Measurements from ENCODE around the gene MS4A4E. TPM values are rescaled to one million over a fixed set of nuclear protein-coding genes. Genes with fewer than 3 reads are reported as not detected.

The MS4A4E gene
- total RNA-seq, 1 donor from 2014 or later = not detected

DNA sequence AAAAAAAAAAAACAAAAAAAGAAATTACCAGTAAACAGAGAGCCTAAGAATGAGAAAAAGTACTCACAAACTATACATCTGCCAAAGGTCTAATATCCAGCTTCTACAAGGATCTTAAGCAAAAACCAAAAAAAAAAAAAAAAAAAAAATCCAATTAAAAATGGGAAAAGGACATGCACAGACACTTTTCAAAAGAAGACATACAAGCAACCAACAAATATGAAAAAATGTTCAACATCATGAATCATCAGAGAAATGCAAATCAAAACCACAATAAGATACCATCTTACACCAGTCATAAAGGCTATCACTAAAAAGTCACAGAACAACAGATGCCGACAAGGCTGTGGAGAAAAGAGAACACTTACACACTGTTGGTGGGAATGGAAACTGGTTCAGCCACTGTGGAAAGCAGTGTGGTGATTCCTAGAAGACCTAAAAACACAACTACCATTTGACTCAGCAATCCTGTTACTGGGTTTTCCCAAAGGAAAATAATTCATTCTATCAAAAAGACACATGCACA lies 78.3 kb downstream of the MS4A4E start:
- CTCF ChIA-PET = no interaction called here
- ATAC-seq (ENCODE audit: low read depth) (no peak), DNase-seq (no peak)
- Mint-ChIP-seq H3K27ac (no peak overlapping the region), H3K4me1 (no peaks in the 10 kb centered on the region), H3K4me3 (no peak overlapping the region), H3K27me3 (peaks cover 12% of the 10 kb centered on the region), H3K9me3 (peaks cover 10% of the 10 kb centered on the region), H3K36me3 (ENCODE audit: low read depth) (no peaks in the 10 kb centered on the region)
- TF ChIP-seq CTCF (IDR thresholded peaks at IDR 0.05) = no peak
- intact Hi-C loops (cut with micrococcal nuclease) = no loop called here
- POLR2A ChIA-PET = interaction anchor here (0.7 kb wide), 1 partner anchor 119 kb away, joined by 10 read pairs; no protein-coding TSS in a partner anchor

- Mint-ChIP-seq H3K9me3 (no peaks in the 10 kb centered on the region), H3K36me3 (ENCODE audit: low read depth) (no peaks in the 10 kb centered on the region), H3K4me1 (no peaks in the 10 kb centered on the region), H3K4me3 (no peak overlapping the region), H3K27ac (no peak overlapping the region), H3K27me3 (peaks cover 6% of the 10 kb centered on the region)
- CTCF ChIA-PET = no interaction called here
- POLR2A ChIA-PET = no interaction called here
- no peak for TF ChIP-seq CTCF (IDR thresholded peaks at IDR 0.05)
- DNase-seq = no peak
- intact Hi-C loops (cut with micrococcal nuclease) = no loop called here
- no peak for ATAC-seq (ENCODE audit: low read depth)
Observed at GRCh38 chr11:60161766-60162165, 81.2 kb downstream of the MS4A4E start.

DNA sequence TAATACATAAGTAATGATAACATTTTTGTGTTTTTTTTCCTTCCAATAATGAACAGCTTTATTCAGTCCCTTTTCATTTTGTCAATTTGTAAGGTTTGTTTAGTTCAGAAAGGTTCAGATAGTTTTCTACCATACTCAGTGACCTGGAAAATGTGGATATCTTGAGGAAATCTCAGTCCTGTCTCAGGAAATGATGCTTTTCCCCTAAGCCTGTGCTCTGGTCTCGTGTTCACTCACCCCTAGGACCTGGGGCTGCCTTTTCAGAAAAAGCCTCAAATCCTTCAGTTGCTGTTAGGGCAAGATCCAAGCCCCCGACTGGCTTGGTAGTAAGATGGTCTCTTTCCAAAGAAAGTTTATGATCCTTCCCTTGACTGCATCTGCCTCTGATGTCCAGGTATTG lies 81.8 kb downstream of the MS4A4E start:
- CTCF ChIA-PET = no interaction called here
- peaks cover 8% of the 10 kb centered on the region for H3K27me3 Mint-ChIP-seq

DNA sequence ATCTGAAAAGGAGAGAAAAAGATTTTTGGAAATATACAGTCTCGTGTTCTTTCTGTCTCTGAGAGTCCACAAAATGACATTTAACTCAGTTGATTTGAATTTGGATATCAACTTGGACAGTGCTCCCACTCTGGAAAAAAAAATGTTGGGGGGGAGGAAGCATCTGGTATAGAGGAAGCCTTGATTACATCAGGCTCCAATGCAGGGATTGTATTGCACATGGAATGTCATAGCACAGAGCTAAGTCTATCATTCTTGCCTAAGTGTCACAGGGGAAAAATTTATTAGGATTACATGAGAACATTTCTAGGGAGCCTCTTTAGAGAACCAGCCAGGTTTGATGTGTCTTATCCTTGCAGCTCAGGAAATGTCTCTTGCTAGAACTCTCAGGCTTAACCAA lies 83.1 kb downstream of the MS4A4E start:
- ChIA-PET CTCF (no interaction called here), POLR2A (no interaction called here)
- ATAC-seq (ENCODE audit: low read depth) = no peak
- H3K27me3 Mint-ChIP-seq = peaks cover 11% of the 10 kb centered on the region
- H3K4me1 Mint-ChIP-seq = no peaks in the 10 kb centered on the region
- no peaks in the 10 kb centered on the region for H3K36me3 Mint-ChIP-seq (ENCODE audit: low read depth)
- intact Hi-C loops (cut with micrococcal nuclease) = no loop called here
- H3K27ac Mint-ChIP-seq = no peak overlapping the region
- DNase-seq = no peak
- no peak overlapping the region for H3K4me3 Mint-ChIP-seq
- no peaks in the 10 kb centered on the region for H3K9me3 Mint-ChIP-seq
- TF ChIP-seq CTCF (IDR thresholded peaks at IDR 0.05) = no peak

More for the DNA sequence above, 81.8 kb downstream of the MS4A4E start:
- Mint-ChIP-seq H3K27ac (no peak overlapping the region), H3K4me3 (no peak overlapping the region), H3K4me1 (no peaks in the 10 kb centered on the region), H3K9me3 (no peaks in the 10 kb centered on the region), H3K36me3 (ENCODE audit: low read depth) (no peaks in the 10 kb centered on the region)
- POLR2A ChIA-PET = no interaction called here
- no peak for TF ChIP-seq CTCF (IDR thresholded peaks at IDR 0.05)
- intact Hi-C loops (cut with micrococcal nuclease) = no loop called here
- ATAC-seq (ENCODE audit: low read depth) (no peak), DNase-seq (no peak)

DNA sequence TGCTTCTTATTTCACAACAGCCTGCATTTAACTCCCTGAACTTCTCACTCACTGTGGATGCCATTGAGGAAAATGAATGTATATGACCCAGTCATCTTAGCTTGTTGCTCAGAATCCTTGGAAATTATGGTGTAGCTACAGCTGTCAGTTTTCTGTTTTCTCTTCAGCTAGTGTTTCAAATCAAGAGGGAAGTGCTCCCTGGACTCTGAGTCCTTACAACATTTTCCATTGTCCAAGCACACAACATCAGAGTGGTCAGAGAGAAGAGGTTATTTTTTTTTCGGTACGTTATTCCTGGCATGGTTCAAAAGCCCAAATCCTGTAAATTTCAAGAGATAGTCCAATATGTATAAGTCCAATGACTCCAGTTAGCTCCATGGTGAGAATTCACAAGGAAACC lies 83.7 kb downstream of the MS4A4E start:
- ChIA-PET POLR2A (no interaction called here), CTCF (no interaction called here)
- H3K4me3 Mint-ChIP-seq = no peak overlapping the region
- DNase-seq (no peak), ATAC-seq (ENCODE audit: low read depth) (no peak)
- intact Hi-C loops (cut with micrococcal nuclease) = no loop called here
- H3K36me3 Mint-ChIP-seq (ENCODE audit: low read depth) = no peaks in the 10 kb centered on the region
- no peak overlapping the region for H3K27ac Mint-ChIP-seq
- TF ChIP-seq CTCF (IDR thresholded peaks at IDR 0.05) = no peak
- H3K4me1 Mint-ChIP-seq = no peaks in the 10 kb centered on the region
- peaks cover 11% of the 10 kb centered on the region for H3K27me3 Mint-ChIP-seq
- H3K9me3 Mint-ChIP-seq = no peaks in the 10 kb centered on the region

Measured in activated B cell treated with CpG ODN at 0.5 μM for 24 hours (primary cell).